22Rv1 (cell line): ENCODE measurements around the gene KIAA0586.

Experiments used
- ZFX ChIP-seq: fragments of 450-650 bp; IDR thresholded peaks from 2 replicates; pipeline ENCODE4 v1.6.1; 2017; ENCODE audit warnings: antibody characterized with exemption, borderline replicate concordance
- TF ChIP-seq, protein P1 (sequence below): fragments of 450-650 bp; IDR thresholded peaks from 2 replicates; pipeline ENCODE4 v1.5.1; 2017; ENCODE audit warnings: mild to moderate bottlenecking

DNA sequence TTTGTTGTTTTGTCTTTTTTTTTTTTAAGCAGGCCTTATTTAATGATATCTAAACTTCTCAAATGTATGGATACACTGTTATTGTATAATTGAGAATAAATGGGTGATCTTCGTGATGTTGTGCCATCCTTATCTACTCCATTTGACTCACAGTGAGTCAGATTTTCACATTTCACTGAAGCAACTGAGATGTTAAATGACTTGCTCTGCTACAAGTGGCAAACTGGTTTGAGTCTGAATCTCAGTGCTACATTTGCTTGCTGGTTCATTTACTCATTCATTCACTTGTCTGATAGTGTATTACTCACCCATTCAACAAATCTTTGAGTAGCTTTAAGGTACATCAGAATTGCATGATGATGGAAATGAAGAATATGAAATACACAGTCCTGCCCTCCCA, 2.6 kb downstream of the KIAA0586 start:
- TF ChIP-seq, protein P1, sequence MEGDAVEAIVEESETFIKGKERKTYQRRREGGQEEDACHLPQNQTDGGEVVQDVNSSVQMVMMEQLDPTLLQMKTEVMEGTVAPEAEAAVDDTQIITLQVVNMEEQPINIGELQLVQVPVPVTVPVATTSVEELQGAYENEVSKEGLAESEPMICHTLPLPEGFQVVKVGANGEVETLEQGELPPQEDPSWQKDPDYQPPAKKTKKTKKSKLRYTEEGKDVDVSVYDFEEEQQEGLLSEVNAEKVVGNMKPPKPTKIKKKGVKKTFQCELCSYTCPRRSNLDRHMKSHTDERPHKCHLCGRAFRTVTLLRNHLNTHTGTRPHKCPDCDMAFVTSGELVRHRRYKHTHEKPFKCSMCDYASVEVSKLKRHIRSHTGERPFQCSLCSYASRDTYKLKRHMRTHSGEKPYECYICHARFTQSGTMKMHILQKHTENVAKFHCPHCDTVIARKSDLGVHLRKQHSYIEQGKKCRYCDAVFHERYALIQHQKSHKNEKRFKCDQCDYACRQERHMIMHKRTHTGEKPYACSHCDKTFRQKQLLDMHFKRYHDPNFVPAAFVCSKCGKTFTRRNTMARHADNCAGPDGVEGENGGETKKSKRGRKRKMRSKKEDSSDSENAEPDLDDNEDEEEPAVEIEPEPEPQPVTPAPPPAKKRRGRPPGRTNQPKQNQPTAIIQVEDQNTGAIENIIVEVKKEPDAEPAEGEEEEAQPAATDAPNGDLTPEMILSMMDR: no peak
- TF ChIP-seq ZFX: no peak
